Kidney epithelial cell (primary cell): ENCODE results near the gene MYH9. TPM values are rescaled to one million over a fixed set of nuclear protein-coding genes. Genes with fewer than 3 reads are reported as not detected.
A peak's percentile ranks its signal among the peaks of the same experiment; 100 is the strongest.
"Not testable (repeated sequence)": the region's sequence is repeated elsewhere in the genome, so short reads cannot be mapped to it uniquely, and the experiment has no call there.

Experiments
- DNase-seq: peaks from one replicate; pipeline ENCODE4 v3.0.0-alpha.2; 2010; ENCODE audit warnings: low read depth
- H3K27me3 ChIP-seq: 2 replicates; pipeline ENCODE4 v1.6.0; 2011; ENCODE audit warnings: low read length; ENCODE audit not compliant: control insufficient read depth, insufficient read depth
- H3K36me3 ChIP-seq: 2 replicates; pipeline ENCODE4 v1.5.1; 2011; ENCODE audit warnings: low read length; ENCODE audit not compliant: control insufficient read depth, insufficient read depth
- H3K4me3 ChIP-seq: 2 replicates; pipeline ENCODE4 v1.5.1; 2011; ENCODE audit warnings: low read depth, mild to moderate bottlenecking, control low read depth, low read length
- total RNA-seq: library from RNA; depleted of rRNA; stranded (reverse); fragments of >200 nt; gene quantifications from 2 replicates; pipeline ENCODE4 v1.2.3, GENCODE V29; 2015
- TF ChIP-seq, protein P1 (sequence below): IDR thresholded peaks from 2 replicates; pipeline ENCODE4 v1.5.1; 2011; ENCODE audit warnings: mild to moderate bottlenecking, moderate library complexity, low read length, control low read depth, inconsistent platforms; ENCODE audit not compliant: insufficient read depth, poor library complexity, severe bottlenecking

Gene MYH9
- total RNA-seq, 1 donor from 2014 or later: 1,580 TPM

DNA sequence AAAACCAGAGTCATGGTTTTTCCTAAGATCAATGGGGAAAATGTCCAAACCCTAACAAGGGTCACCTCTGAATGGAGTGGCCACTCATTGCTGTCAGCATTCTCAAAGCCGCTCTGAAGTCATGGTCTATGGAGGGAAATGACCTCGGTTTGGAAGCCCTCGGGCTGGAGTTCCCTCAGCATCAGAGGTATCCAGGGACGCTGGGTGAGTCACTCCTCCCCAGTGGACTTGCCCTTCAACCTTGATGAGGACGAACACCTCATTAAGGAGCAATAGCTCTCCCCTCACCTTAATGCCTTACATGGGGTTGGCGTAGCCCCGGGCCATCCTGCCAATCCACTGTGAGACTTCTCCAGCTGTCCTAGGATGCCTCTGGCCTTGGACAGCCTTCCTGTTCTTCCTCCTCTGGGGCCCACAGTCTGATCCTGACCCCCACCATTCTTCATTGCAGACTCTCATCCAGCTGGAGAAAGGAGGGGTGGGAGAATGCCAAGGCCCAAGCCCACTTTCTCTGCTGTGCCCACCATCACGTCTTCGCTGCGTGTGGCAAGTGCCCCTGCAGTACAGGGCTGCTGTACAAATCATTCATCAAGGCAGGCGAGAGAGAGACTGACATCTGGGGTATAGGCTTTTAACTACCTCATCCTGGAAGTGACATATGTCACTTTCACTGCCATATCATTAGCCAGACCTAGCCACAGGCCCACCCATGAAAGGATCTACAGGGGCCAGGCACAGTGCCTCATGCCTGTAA, 25.4 kb upstream of the MYH9 start:
- DNase-seq: no peak

DNA sequence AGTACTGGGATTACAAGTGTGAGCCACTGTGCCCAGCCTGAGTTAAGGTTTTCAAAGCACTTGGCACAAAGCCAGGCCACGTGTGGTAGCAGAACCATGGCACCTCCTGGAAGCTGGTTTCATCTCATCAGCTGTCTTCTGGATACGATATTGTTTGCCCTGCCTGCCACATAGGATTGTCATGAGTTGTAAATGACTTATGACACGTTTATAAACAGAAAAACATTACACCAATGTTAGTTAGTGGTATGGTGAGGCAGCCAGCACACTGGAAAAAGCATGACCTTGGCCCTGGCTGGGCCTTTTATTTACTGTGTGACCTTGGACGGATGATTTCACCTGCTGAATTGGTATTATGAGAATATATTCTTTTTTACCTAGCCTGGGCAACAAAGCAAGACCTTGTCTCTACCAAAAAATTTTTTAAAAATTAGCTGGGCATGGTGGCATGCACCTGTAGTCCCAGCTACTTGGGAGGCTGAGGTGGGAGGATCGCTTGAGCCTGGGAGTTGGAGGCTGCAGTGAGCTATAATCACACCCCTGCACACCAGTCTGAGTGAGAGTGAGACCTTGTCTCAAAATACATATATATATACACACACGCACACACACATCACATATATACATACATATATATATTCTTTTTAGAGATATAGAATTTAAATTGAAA, 24.0 kb upstream of the MYH9 start:
- Histone ChIP-seq H3K4me3 (no peak overlapping the region), H3K36me3 (no peaks in the 10 kb centered on the region), H3K27me3 (no peaks in the 10 kb centered on the region)
- TF ChIP-seq, protein P1, sequence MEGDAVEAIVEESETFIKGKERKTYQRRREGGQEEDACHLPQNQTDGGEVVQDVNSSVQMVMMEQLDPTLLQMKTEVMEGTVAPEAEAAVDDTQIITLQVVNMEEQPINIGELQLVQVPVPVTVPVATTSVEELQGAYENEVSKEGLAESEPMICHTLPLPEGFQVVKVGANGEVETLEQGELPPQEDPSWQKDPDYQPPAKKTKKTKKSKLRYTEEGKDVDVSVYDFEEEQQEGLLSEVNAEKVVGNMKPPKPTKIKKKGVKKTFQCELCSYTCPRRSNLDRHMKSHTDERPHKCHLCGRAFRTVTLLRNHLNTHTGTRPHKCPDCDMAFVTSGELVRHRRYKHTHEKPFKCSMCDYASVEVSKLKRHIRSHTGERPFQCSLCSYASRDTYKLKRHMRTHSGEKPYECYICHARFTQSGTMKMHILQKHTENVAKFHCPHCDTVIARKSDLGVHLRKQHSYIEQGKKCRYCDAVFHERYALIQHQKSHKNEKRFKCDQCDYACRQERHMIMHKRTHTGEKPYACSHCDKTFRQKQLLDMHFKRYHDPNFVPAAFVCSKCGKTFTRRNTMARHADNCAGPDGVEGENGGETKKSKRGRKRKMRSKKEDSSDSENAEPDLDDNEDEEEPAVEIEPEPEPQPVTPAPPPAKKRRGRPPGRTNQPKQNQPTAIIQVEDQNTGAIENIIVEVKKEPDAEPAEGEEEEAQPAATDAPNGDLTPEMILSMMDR: no peak
- DNase-seq: no peak

More for the DNA sequence above, 25.4 kb upstream of the MYH9 start:
- H3K36me3 ChIP-seq: no peaks in the 10 kb centered on the region
- H3K27me3 ChIP-seq: no peaks in the 10 kb centered on the region
- TF ChIP-seq, protein P1: no peak
- no peak overlapping the region for H3K4me3 ChIP-seq

DNA sequence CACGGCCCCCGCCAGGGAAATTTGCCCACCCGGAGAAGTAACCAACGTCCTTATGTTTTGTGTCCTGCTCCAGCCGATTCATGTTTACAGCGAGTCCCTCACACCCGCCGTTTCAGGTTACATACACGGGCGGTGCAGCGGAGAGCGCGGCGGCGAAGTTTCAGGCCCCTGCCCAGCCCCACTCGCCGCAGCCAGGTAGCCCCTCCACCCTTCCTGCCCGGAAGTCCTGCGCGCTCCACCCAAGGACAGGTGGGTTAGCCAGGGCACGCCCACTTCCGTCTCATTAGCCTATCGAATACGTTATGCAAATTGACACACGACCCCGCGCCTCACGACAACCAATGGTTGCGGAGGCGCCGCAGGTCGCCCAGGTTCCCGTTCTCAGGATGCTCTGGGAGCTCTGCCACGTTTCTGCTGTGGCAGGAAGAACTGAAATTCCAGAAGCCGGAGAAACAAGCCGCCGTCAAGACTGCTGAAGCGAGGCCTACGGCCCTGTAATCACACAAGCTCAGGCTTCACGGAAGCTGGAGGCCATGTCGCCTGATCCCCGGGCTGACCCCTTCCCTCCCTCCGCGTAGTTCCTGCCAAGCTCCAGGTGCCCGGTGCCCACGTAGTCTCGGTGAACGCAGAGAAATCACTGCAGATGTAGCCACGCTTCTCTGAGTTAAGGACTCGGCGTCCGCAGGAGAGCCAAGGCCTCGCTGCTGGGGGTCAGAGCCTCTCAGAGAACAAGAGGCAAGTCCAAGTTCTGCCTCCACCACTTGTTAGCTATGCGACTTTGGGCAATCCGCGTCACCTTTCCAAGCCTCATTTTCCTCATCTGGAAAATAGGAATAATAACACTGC, 22.4 kb upstream of the MYH9 start:
- H3K4me3 ChIP-seq: peak overlapping the region; percentile 30
- DNase-seq: peak; percentile 95

DNA sequence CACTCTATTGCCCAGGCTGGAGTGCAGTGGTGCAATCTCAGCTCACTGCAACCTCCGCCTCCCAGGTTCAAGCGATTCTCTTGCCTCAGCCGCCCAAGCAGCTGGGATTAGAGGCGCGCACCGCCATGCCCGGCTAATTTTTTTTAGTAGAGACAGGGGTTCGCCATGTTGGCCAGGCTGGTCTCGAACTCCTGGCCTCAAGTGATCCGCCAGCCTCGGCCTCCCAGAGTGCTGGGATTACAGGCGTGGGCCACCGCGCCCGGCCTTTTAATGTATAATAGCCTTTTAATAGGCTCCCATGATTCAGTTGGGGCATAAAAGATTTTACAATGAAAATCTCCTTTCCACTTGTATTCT, 21.8 kb upstream of the MYH9 start:
- not testable (repeated sequence) for H3K27me3 ChIP-seq, H3K36me3 ChIP-seq, DNase-seq
- peak overlapping the region; percentile 30 for H3K4me3 ChIP-seq

More for the DNA sequence above, 22.4 kb upstream of the MYH9 start:
- Histone ChIP-seq H3K27me3 (no peaks in the 10 kb centered on the region), H3K36me3 (no peaks in the 10 kb centered on the region)
- TF ChIP-seq, protein P1: no peak

DNA sequence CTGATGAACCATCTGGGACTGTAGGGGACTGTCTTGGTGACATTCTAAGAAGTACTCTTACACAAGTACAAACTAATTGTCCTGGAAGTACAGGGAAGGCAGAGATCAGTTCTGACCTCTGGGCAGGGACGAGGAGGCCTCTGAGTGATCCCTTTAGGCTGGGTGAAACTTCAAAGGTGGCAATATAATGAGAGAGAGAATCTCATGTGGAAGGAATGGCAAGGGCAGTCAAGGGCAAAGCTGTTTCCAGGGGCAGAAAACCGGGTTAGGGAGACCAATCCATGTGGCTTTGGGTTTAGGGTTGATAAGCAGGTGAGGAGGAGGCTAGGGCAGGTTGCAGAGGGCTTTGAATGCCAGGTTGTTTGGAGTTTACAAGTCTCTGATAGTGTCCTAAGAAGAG, 21.3 kb upstream of the MYH9 start:
- no peak for DNase-seq
- no peaks in the 10 kb centered on the region for H3K27me3 ChIP-seq
- H3K36me3 ChIP-seq: no peaks in the 10 kb centered on the region
- TF ChIP-seq, protein P1: no peak
- no peak overlapping the region for H3K4me3 ChIP-seq

DNA sequence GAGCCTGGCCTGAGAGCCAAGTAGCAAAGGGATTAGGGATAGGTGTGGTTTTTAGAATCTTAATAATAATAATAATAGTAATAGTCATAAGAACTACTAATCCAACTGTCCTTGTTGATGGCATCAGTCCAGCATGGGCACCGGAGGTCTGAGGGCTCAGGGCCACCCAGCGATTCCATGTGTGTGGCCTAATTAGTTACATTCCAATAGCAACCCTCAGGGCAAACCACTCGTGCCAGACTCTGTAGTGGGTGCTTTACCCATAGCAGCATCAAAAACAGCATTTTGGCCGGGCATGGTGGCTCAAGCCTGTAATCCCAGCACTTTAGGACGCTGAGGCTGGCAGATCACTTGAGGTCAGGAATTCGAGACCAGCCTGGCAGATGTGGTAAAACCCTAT, 19.0 kb upstream of the MYH9 start:
- TF ChIP-seq, protein P1: no peak
- H3K36me3 ChIP-seq: no peaks in the 10 kb centered on the region
- no peak for DNase-seq
- no peak overlapping the region for H3K4me3 ChIP-seq
- no peaks in the 10 kb centered on the region for H3K27me3 ChIP-seq
